Endothelial cell of umbilical vein (primary cell): Measurements from ENCODE around the gene CAND2. TPM values are rescaled to one million over a fixed set of nuclear protein-coding genes. Genes with fewer than 3 reads are reported as not detected.

Experiments
- BruUV-seq: library from RNA; stranded (reverse); fragments of 400-500 nt; replicated peaks from 2 replicates; lab custom pipeline; 2021; lab: Mats Ljungman, UMichigan
- CTCF ChIA-PET: fragments of 300-600, 350-600 bp; sonication (Branson Sonifier 250); formaldehyde crosslinking; loops from one replicate; lab custom pipeline; 2021; ENCODE audit warnings: antibody characterized with exemption, inconsistent platforms; lab: Charles Lee
- POLR2A ChIA-PET: fragments of 300-600, 350-600 bp; sonication (Branson Sonifier 250); formaldehyde crosslinking; loops from one replicate; lab custom pipeline; 2021; ENCODE audit warnings: antibody characterized with exemption, inconsistent platforms; lab: Charles Lee
- DNase-seq: peaks from one replicate; pipeline ENCODE4 v3.0.0-alpha.2; 2011; ENCODE audit warnings: low read depth, low spot score
- FAIRE-seq: peaks from 2 replicates; lab custom pipeline; 2011; peaks lifted over from hg19 to GRCh38; lab: Jason Lieb, UNC
- H2AFZ ChIP-seq: 2 replicates; pipeline ENCODE4 v1.6.0; 2012; ENCODE audit warnings: low read depth, low read length, control low read depth, inconsistent platforms
- H3K27ac ChIP-seq: 2 replicates; pipeline ENCODE4 v1.5.1; 2011; ENCODE audit warnings: low read depth, mild to moderate bottlenecking, control low read depth, low read length, moderate library complexity; ENCODE audit not compliant: insufficient read depth
- H3K27me3 ChIP-seq, 2 experiments: 2 replicates each; pipeline versions ENCODE4 v1.6.0 to v1.6.1; 2011; ENCODE audit warnings: low read length in 2 of 2, mixed read lengths in 1 of 2; ENCODE audit not compliant: control insufficient read depth in 2 of 2, insufficient read depth in 2 of 2
- H3K36me3 ChIP-seq, 2 experiments: 2 replicates in 1 of 2; 3 replicates in 1 of 2; pipeline ENCODE4 v1.5.1; 2011; ENCODE audit warnings: low read length in 2 of 2, mild to moderate bottlenecking in 1 of 2, moderate library complexity in 1 of 2; ENCODE audit not compliant: control insufficient read depth in 2 of 2, insufficient read depth in 2 of 2; ENCODE audit errors: extremely low read depth in 1 of 2
- H3K4me1 ChIP-seq: 3 replicates; pipeline ENCODE4 v1.5.1; 2011; ENCODE audit warnings: mild to moderate bottlenecking, low read length; ENCODE audit not compliant: control insufficient read depth, insufficient read depth; ENCODE audit errors: extremely low read depth
- H3K4me2 ChIP-seq: 2 replicates; pipeline ENCODE4 v1.6.1; 2011; ENCODE audit warnings: low read length, control low read depth, mixed read lengths; ENCODE audit not compliant: insufficient read depth
- H3K4me3 ChIP-seq, 3 experiments: fragments of 200-600 bp in 1 of 3; sonication (generic), shearing (Covaris generic) in 1 of 3; replicated peaks in 1 of 3; 2 replicates each; pipeline ENCODE4 v1.5.1; 2011 to 2016; ENCODE audit warnings: control low read depth in 3 of 3, low read length in 3 of 3, mild to moderate bottlenecking in 2 of 3, inconsistent platforms in 1 of 3, low read depth in 1 of 3, moderate library complexity in 1 of 3; ENCODE audit not compliant: insufficient read depth in 1 of 3
- H3K79me2 ChIP-seq: 2 replicates; pipeline ENCODE4 v1.6.0; 2012; ENCODE audit warnings: low read length, inconsistent platforms; ENCODE audit not compliant: control insufficient read depth, insufficient read depth
- H3K9ac ChIP-seq: replicated peaks from 2 replicates; pipeline ENCODE3; 2011; ENCODE audit warnings: low read length, control low read depth; ENCODE audit not compliant: insufficient read depth; ENCODE audit errors: extremely low read depth
- H3K9me1 ChIP-seq: replicated peaks from 3 replicates; pipeline ENCODE4 v1.6.0; 2011; ENCODE audit warnings: mild to moderate bottlenecking, low read length; ENCODE audit not compliant: control insufficient read depth, insufficient read depth; ENCODE audit errors: extremely low read depth
- H3K9me3 ChIP-seq: replicated peaks from 2 replicates; pipeline ENCODE4 v1.5.1; 2012; ENCODE audit warnings: low read length, inconsistent platforms; ENCODE audit not compliant: control insufficient read depth, insufficient read depth
- H4K20me1 ChIP-seq: replicated peaks from 2 replicates; pipeline ENCODE3; 2011; ENCODE audit warnings: mild to moderate bottlenecking, low read length; ENCODE audit not compliant: control insufficient read depth, insufficient read depth; ENCODE audit errors: extremely low read depth
- JUN ChIP-seq: IDR thresholded peaks from 2 replicates; pipeline ENCODE4 v1.6.1; 2011; ENCODE audit warnings: borderline replicate concordance, low read depth; ENCODE audit not compliant: insufficient read length, insufficient read depth
- MYC ChIP-seq: IDR thresholded peaks from one replicate; pipeline ENCODE4 v1.6.1; 2011; ENCODE audit warnings: mild to moderate bottlenecking, low read depth, low read length
- POLR2A ChIP-seq: IDR thresholded peaks from 2 replicates; pipeline ENCODE4 v1.6.1; 2012; ENCODE audit warnings: low read depth, mild to moderate bottlenecking, control low read depth, low read length
- POLR2AphosphoS5 ChIP-seq: IDR thresholded peaks from 2 replicates; pipeline ENCODE4 v1.6.1; 2012; ENCODE audit warnings: low read depth, mild to moderate bottlenecking, control low read depth, low read length, moderate library complexity; ENCODE audit not compliant: insufficient read depth
- dilution Hi-C: fragments of 300-500 bp; cut with MboI; formaldehyde crosslinking; loops from one replicate; pipeline ENCODE4 v1.15.0; 2019; ENCODE audit warnings: low sequenced_read_pairs; ENCODE audit not compliant: extremely low pct_ligation_motif_present
- intact Hi-C: fragments of 100-400 bp; cut with micrococcal nuclease; formaldehyde crosslinking; loops from one replicate; pipeline ENCODE4 v1.10.0; 2022
- polyA plus RNA-seq, 4 experiments: library from polyadenylated mRNA; depleted of rRNA in 3 of 4; stranded (reverse) in 3 of 4; unstranded in 1 of 4; fragments of >200 nt; gene quantifications; 2 replicates each; pipeline versions ENCODE4 v1.2.1 to v1.2.3, GENCODE V29; 2011 to 2012; ENCODE audit warnings: missing spikeins in 1 of 4
- total RNA-seq: library from RNA; stranded (reverse); gene quantifications from 2 replicates; pipeline ENCODE4 v1.2.3, GENCODE V29; 2021
- TF ChIP-seq, protein P1 (sequence below): IDR thresholded peaks from 2 replicates; pipeline ENCODE4 v1.6.1; 2011; ENCODE audit not compliant: insufficient read depth, insufficient read length

CAND2 gene
- total and polyA plus RNA-seq, 2 donors (not counting 3 experiments of a cell fraction or from before 2014, with no cell fraction given), result 7.1 to 11.0 TPM

DNA sequence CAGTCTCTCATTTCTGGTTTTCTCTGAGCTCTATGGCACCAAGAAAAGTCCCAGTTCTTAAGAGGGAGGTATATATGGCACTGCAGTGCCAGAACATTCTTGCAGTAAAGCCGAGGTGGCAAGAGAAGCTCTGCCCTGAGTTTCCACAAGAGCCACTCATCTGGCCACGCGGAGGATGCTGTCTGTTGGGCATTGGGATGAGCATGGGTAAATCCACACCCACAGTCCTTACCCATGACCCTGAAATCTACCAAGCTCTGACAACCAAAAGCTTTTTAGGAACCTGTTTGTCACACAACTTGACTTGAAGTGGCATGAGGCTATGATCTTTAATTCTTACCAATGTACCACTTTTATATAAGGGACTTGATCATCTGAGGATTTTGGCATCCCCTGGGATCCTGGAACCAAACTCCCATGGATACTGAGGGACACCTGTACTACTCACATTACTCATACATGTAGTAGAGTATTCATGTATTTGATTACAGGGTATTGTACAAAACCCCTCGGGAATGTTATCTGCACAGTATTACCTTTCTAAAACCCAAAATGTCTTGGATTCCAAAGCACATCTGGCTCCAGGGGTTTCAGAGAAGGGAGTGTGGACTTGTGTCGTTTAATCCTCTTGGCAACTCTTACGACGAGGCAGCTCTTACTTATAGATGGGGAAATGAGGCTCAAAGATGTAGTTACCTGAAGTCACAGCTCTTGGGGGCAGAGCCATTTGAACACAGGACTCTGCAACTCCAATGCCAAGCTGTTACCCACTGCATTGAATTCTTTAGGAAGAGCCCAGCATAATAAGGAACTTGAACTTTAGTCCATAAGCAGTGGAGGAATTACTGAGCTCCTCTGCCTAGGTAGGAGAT is 36.1 kb downstream of the CAND2 start:
- Histone ChIP-seq H3K27ac (no peak overlapping the region), H3K27me3 (no peaks in the 10 kb centered on the region), H3K9me1 (no peaks in the 10 kb centered on the region), H2AFZ (no peak overlapping the region), H3K9ac (no peak overlapping the region), H3K4me2 (no peak overlapping the region), H3K79me2 (peaks cover 22% of the 10 kb centered on the region), H3K4me1 (peaks cover 11% of the 10 kb centered on the region), H4K20me1 (peaks cover 9% of the 10 kb centered on the region), H3K9me3 (no peaks in the 10 kb centered on the region), H3K4me3 (no peak overlapping the region), H3K36me3 (peaks cover 35 to 41% of the 10 kb centered on the region in 2 experiments)
- ChIA-PET CTCF (interaction anchor here (0.6 to 3.1 kb wide), 6 partner anchors 9 to 163 kb away, joined by 3 to 15 read pairs (median 4); partner anchors contain the start of gene RPL32), POLR2A (interaction anchor here (1.9 kb wide), 1 partner anchor 9 kb away, joined by 6 read pairs; the partner anchor contains the start of gene RPL32)
- BruUV-seq, result no TSS peak
- intact Hi-C loops (no loop called here), dilution Hi-C loops (no loop called here)
- no peak for TF ChIP-seq MYC
- TF ChIP-seq, protein P1, sequence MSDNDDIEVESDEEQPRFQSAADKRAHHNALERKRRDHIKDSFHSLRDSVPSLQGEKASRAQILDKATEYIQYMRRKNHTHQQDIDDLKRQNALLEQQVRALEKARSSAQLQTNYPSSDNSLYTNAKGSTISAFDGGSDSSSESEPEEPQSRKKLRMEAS, result no peak
- no peak for TF ChIP-seq JUN
- peak; percentile 5 for TF ChIP-seq POLR2AphosphoS5
- peak; percentile 32 for TF ChIP-seq POLR2A
- no peak for FAIRE-seq
- DNase-seq, result no peak
